Activated CD8-positive, alpha-beta memory T cell treated with anti-CD3 and anti-CD28 coated beads for 24 hours (primary cell): ENCODE results near the gene HSPB2.

Experiments used
- DNase-seq: peaks from one replicate; pipeline ENCODE4 v3.0.0-alpha.2; 2020

Gene HSPB2

DNA sequence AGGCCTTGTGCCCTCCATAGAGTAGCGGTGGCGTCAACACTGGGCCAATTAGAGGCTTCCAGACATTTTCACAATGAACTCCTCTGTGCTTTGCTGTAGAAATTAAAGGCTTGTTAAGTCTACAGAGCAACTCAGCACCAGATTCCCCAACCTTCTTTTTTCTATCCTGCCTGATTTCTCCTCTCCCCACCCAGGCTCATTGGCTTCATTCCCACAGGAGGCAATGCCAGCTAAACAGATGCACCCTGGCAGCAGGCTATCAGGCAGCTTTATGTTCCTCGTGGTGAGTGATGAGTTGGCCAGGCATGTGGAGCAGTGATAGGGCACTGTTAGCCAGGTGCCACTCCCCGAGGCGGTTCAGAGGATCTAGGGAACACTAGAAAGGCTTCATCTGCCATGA is 29.4 kb downstream of the HSPB2 start:
- DNase-seq, result no peak

DNA sequence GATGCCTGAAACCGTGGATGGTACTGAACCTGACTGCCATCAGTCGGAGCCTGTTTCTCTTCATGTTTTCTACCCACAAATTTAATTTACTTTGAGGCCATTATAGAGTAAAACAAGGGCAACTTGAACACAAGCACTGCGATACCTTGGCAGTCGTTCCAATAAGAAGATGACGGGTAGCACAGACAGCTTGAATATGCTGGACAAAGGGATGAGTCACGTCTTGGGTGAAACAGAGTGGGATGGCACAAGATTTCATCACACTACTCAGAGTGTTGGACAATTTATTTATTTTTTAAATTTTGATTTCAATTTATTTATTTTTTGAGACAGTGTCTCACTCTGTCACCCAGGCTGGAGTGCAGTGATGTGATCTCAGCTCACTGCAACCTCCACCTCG is 30.3 kb downstream of the HSPB2 start:
- no peak for DNase-seq

DNA sequence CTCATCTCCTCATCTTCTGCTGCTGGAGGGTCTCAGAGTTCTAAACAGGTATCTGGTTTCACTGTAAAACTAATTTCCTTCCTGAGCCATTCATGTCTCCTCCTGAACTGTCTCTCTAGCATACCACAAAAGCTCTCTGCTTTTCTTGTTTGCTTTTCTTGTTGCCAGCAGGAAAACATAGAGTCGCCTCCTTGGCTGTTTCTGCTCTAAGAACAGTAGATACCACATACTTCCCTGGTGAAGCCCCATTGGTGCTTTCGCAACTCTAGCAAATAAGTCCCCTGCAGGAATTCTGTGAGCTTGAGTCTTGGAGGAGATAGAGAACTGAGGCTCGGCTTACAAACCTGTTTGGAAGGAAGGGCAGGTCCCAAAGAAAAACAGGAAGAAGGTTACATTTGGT is 31.6 kb downstream of the HSPB2 start:
- no peak for DNase-seq

DNA sequence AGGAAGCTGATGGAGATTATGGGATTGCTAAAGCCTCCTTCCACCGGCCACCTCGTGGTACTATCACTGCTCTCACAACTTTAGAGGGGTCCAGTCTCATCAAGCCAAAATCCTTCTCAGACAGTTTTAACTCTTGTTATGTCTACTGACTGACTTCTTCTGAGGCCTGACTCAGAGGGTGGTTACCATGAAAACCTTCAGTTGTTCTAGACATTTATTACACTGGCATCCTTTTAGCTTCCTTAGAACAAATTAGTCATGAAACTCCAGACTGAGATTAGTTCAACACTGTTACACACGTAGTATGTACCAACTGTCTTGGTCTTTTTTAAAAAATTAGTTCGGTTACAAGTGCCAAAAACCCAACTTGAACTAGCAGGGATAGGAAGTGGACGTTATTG is 32.1 kb downstream of the HSPB2 start:
- no peak for DNase-seq

DNA sequence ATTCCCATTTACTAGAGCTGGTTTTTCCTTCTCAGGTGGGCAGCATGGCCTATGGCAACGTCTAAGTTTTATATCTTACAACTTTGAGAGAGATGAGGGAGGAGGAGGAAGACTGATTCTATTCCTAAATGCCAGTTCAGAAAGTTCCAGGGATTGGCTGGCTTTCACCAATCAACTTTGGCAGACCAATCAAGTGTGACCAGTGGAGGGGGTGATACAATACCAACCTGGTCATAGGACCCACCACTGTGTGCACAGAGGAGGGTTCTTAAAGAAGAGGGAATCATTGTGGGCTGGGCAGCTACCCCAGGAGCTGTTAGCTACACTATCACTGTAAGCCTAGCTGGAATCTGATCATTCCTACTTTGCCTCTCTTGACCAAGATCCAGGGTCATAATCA is 32.7 kb downstream of the HSPB2 start:
- no peak for DNase-seq

DNA sequence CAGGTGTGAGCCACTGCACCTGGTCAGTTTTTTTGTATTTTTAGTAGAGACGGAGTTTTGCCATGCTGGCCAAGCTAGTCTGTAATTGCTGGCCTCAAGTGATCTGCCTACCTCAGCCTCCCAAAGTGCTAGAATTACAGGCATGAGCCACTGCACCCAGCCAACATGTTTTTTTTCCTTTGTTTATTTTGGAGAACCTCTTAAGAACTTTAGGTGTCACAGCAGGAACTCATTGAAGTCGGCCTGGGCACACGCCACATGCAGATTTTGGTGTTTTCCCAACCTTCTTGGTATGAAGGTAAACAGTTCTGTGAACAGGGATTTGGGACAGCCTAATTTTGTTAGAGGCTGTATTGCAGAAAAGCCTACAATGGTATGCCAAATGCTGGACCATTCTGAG is 34.0 kb downstream of the HSPB2 start:
- DNase-seq, result no peak

DNA sequence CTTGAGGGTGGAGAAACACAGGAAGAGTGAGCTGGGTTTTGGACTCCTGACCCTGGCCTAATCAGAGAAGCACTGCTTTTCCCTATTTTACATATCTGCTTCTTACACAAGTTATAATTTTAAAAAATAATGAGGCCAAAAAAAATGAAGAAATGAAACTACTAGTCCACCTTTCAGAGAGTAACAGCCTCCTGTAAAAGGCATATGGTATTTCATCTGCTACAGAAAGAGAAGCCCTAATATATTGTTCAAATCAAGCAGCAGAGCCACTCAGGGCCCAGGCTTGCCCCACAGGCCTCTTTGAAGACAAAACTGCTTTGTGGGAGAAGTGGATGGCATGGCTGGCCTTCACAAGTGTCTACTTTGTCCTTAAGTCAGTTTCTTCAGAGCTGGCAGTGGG is 34.6 kb downstream of the HSPB2 start:
- DNase-seq, result no peak

DNA sequence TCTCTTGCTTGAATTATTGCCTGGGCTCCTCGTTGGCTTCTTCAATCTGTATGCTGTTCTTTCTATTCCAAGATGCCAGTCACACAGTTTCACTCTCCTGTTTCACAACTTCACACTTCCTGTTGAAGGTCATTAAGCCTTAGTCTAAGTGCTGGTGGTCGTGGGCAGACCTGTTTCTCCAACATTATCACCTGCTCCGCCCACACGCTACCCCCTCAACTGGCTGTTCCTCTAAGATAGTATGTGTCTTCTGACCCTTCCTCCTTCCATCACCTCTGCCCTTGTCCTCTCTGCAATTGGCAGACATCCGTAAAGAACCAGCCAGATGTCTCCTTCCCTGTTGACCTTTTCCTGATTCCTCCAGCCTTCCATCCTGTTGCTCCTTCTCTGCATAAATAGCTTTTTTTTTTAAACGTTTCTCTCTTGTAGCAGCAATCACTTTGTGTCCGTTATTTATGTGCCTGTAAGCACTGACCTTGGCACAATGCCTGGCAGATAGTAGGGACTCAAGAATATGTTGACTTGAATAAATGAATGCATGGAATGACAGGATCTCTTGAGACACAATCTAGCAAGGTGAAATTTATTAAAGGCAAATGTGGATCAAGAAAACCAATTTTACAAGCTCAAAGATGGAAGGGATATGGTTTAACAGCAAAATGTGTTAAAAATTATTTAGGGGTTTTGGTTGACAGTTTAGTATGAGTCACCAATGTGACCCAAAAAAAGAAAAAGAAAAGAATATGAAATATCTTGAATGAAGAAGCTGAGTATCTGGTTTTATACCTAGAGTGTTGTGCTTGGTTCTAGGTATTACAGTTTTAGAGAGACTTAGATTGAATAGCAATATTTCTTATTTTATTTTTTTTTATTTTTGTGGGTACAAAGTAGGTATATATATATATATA is 37.2 kb downstream of the HSPB2 start:
- no peak for DNase-seq

DNA sequence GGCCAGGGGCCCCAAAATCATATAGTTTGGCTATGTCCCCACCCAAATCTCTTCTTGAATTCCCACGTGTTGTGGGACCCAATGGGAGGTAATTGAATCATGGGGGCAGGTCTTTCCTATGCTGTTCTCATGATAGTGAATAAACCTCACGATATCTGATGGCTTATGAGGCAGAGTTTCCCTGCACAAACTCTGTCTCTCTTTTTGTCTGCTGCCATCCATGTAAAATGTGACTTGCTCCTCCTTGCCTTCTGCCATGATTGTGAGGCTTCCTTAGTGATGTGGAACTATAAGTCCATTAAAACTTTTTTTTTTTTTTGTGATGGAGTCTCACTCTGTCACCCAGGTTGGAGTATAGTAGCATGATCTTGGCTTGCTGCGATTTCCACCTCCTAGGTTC is 39.0 kb downstream of the HSPB2 start:
- DNase-seq, result no peak

DNA sequence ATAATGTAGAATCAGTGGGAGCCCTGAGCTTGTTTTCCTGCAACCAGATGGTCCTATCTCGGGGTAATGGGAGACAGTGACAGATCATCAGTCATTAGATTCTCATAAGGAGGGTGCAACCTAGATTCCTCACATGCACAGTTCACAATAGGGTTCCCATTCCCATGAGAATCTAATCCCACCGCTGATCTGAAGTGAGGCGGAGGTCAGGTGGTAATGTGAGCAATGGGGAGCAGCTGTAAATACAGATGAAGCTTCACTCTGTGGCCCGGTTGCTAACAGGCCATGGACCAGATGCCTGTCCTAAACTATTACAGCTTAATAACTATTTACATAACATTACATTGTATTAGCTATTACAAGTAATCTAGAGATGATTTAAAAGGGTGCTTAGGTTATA is 41.6 kb downstream of the HSPB2 start:
- DNase-seq, result no peak

DNA sequence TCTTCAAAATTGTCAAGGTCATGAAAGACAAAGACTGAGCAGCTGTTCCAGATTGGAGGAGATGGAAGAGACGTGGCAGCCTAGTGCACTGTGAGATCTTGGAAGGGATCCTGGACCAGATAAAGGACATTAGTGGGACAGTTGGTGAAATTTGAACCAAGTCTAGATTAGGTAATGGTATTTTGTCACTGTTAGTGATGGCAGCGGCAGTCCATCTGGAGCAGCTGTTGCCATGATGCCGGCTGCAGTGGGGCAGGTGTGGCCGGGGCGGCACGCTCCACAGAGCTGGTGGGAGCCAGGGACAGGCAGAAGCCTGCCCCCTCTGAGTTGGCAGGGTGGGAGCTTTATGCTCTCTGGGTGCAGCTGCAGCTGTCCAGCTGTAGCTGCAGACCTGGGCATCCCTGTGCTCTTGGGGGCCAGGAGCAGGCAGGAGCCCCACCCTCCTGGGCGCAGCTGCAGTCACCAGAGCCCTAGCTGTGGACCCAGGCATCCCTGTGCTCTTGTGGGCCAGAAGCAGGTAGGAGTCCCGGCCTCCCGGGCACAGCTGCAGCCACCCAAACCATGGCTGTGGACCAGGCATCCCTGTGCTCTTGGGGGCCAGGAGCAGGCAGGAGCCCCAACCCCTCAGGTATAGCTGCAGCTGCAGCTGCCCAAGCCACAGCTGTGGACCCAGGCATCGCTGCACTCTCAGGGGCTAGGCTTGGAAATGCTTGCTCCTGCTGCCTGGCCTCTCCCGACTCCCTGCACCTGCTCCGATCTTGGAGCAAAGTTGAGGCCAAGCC is 45.3 kb downstream of the HSPB2 start:
- DNase-seq, result no peak

DNA sequence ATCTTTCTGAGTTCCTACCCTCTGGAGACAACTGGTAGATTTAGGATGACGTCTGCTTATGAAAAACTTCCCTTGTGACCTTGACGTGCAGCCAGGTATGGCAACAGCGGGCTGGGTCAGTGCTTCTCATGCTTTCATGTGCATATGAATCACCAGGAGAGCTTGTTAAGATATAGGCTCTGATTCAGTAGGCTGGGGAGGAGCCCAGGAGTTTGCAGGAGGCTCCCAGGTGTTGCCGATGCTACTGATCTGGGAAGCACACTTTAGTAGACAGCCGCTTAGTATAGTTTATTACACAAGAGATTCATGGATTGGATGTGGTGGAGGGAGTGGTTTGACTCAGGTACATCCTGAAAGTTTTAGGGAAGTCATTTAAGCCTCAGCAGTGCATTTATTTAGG is 48.4 kb downstream of the HSPB2 start:
- no peak for DNase-seq

DNA sequence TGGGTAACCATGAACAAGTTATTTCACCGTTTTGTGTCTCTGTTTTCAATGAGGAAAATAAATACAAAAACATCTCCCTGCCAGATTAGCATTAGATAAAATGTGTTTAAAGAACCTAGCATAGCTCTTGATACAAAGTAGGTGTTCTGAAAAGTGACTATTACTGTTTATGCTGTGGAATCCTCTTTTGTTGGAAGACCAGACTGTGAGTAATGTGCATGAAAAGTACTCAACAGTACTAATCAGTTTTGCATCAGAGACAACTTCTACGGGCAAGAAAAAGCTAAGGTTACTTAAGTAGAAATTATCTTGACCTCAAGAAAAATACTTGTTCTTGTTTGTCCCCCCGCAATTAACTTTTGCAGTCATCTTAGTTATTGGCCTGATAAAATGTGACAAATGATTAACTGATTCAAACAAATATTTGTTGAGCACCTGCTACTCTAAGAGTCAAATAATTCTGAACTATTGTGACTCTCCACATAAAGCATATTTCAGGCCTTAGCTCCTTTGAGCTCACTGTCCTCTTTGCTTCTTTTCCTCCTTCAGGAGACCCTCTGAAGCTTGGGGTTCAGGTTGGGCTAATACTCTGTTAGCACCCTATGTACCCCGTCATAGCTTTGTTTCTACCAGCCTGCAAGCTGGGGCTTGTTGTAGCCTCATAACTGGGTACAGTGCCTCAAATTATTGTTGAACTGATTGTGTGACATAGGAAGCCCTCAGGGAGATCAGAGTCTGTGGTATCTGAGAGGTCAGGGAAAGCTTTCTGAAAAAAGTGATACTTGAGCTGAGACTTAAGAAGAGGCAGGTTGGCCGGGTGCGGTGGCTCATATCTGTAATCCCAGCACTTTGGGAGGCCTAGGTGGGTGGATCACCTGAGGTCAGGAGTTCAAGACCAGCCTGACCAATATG is 49.1 kb downstream of the HSPB2 start:
- DNase-seq, result no peak
